Tongue (tissue), 2 donors: Measurements from ENCODE around the gene AOPEP. TPM values are rescaled to one million over a fixed set of nuclear protein-coding genes. Genes with fewer than 3 reads are reported as not detected.
A peak's percentile ranks its signal among the peaks of the same experiment; 100 is the strongest.
"Not testable (repeated sequence)": the region's sequence is repeated elsewhere in the genome, so short reads cannot be mapped to it uniquely, and the experiment has no call there.

Source experiments
- DNase-seq: peaks from one replicate; pipeline ENCODE4 v3.0.0-alpha.2; 2015
- total RNA-seq: library from RNA; depleted of rRNA; stranded (reverse); fragments of >200 nt; gene quantifications from one replicate; pipeline ENCODE4 v1.2.3, GENCODE V29; 2014

Gene AOPEP
- total RNA-seq, 1 donor from 2014 or later, result 391 TPM

DNA sequence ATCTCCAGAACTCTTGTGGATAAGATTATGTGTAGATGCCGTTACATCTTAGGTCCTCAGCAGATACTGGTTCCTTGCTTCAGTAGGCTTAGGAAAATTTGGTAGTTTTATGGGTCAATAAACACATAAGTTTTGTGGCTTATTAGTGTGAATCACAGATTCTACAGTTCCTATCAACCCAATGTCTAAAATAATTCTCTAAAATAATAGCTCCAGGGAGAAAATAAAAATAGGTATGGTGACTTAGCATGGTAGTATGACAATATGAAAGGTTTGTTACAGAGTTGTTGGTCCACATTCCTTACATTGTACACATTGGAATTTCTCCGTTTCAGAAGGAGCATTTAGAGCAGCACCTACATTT lies 91.7 kb downstream of the AOPEP start:
- DNase-seq, result no peak

GRCh38 chr9:94819161-94819687 lies 92.7 kb downstream of the AOPEP start:
- peak; percentile 72 for DNase-seq

- DNase-seq, result no peak
Measured at GRCh38 chr9:94821098-94821887, 94.8 kb downstream of the AOPEP start.

- DNase-seq, result peak; percentile 45
Measured at GRCh38 chr9:94822273-94822672, 95.8 kb downstream of the AOPEP start.

- no peak for DNase-seq
Measured at GRCh38 chr9:94823710-94824109, 97.2 kb downstream of the AOPEP start.

- DNase-seq, result no peak
Measured at GRCh38 chr9:94824411-94824810, 97.9 kb downstream of the AOPEP start.

GRCh38 chr9:94824913-94825610 lies 98.6 kb downstream of the AOPEP start:
- DNase-seq, result no peak

- DNase-seq, result no peak
Measured at GRCh38 chr9:94825611-94825958, 99.1 kb downstream of the AOPEP start.

DNA sequence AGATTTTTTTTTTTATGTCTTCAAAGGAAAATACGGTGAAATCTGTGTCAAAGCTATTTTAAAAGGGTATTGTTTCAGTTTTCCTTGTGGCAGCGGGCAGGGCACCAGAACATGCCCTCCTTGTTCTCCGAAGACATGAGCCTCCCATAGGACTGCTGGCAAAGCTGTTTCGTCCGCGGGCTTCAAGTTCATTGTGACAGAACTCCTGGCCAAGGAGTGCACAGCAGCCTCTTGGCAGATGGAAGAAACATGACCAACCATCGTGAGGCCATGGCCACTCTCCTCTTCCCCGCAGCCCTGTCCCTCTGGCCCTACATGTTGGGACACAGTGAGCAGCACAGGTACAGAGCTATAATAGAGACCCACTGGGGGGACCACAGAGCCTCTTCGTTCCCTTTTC lies 99.5 kb downstream of the AOPEP start:
- no peak for DNase-seq

DNA sequence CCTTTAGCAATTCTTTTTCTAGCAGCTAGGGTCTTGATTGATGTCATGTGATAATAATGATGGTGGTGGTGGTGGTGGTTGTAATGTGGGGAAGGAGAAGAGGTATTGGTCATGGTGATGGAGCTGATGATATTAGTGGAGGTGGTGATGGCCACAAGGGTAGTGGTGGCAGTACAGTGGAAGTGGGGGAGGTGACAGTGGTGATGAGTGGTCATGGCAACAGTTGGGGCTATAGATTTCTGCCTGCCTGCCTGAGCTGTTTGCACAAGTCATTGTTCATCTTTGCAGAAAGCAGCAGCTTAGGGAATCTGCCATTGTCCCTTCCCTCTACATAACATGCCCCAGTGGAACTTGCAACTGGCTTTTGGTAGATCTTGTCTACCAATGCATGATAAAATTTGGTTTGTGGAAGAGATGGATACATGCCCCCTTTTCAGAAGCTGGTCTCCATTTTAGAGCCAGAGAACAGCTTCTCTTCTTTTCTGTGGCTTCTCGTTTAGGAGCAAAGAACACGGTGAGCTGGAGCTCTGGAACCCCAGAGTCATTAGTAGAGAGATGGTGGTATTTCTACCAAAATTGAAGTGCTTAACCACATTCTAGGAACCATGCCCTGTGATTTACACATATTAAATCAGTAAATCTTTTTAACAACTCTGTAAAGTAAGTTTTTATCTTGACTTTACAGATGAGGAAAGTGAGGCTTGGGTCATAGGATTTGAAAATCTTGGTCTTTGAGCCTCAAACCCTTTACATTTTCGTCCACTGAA lies 100.3 kb downstream of the AOPEP start:
- no peak for DNase-seq

- DNase-seq, result no peak
Measured at GRCh38 chr9:94827584-94828304, 101.2 kb downstream of the AOPEP start.

- DNase-seq, result peak; percentile 89
Measured at GRCh38 chr9:94829380-94830070, 103.0 kb downstream of the AOPEP start.

DNA sequence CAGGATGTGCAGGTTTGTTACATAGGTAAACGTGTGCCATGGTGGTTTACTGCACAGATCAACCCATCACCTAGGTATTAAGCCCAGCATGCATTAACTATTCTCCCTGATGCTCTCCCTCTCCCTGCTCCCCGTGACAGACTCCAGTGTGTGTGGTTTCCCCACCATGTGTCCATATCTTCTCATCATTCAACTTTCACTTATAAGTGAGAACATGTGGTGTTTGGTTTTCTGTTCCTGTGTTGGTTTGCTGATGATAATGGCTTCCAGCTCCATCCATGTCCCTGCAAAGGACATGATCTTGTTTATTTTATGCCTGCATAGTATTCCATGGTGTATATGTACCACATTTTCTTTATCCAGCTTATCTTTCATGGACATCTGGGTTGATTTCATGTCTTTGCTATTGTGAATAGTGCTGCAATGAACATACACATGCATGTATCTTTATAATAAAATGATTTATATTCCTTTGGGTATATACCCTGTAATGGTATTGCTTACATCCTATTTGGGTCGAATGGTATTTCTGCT lies 103.6 kb downstream of the AOPEP start:
- DNase-seq, result not testable (repeated sequence)

GRCh38 chr9:94833802-94834201 lies 107.3 kb downstream of the AOPEP start:
- no peak for DNase-seq

- no peak for DNase-seq
Measured at GRCh38 chr9:94837404-94837803, 110.9 kb downstream of the AOPEP start.

GRCh38 chr9:94839398-94839797 lies 112.9 kb downstream of the AOPEP start:
- DNase-seq, result no peak

- no peak for DNase-seq
Measured at GRCh38 chr9:94840738-94841137, 114.2 kb downstream of the AOPEP start.

- DNase-seq, result no peak
Measured at GRCh38 chr9:94843134-94843533, 116.6 kb downstream of the AOPEP start.

GRCh38 chr9:94846739-94847138 lies 120.2 kb downstream of the AOPEP start:
- no peak for DNase-seq

DNA sequence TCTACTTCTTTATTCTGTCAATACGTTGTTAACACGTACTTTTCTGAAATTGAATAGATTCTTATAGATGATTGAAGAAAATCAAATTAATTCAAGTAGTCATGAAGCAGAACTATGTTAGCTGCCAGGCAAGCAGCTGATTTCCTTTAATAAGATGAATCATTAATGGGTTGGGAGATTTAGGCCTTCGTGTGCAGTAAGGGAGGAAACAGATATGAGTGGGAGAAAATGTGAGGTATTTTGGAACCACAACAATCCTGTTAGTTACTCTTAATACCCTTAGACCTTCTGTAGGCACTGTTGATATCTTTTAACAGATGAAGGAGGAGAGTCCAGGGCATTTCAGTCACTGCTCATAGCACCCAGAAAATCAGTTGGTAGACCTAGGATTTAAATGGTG lies 121.0 kb downstream of the AOPEP start:
- peak; percentile 54 for DNase-seq

- DNase-seq, result not testable (repeated sequence)
Measured at GRCh38 chr9:94848791-94849190, 122.3 kb downstream of the AOPEP start.
